GM23248 (cell line): Measurements from ENCODE around the gene CHD3. TPM values are rescaled to one million over a fixed set of nuclear protein-coding genes. Genes with fewer than 3 reads are reported as not detected.

Experiments
- DNase-seq: peaks from one replicate; pipeline ENCODE4 v3.0.0-alpha.2; 2015
- H2AFZ ChIP-seq: fragments of 200-600 bp; sonication (generic); 2 replicates; pipeline ENCODE4 v1.6.1; 2016; ENCODE audit warnings: antibody characterized with exemption
- H3F3A ChIP-seq: fragments of 200-600 bp; sonication (generic); 2 replicates; pipeline ENCODE4 v1.6.1; 2016; ENCODE audit warnings: mild to moderate bottlenecking, antibody characterized with exemption, mixed run types; ENCODE audit not compliant: insufficient read depth
- H3K27ac ChIP-seq: fragments of 200-600 bp; sonication (generic); 2 replicates; pipeline ENCODE4 v1.5.1; 2016; ENCODE audit warnings: mild to moderate bottlenecking
- H3K27me3 ChIP-seq: fragments of 200-600 bp; sonication (generic); replicated peaks from 2 replicates; pipeline ENCODE4 v1.6.1; 2016; ENCODE audit warnings: mild to moderate bottlenecking; ENCODE audit not compliant: insufficient read depth
- H3K36me3 ChIP-seq: fragments of 200-600 bp; sonication (generic); 2 replicates; pipeline ENCODE4 v1.6.1; 2016; ENCODE audit warnings: low read depth, mild to moderate bottlenecking
- H3K4me1 ChIP-seq: fragments of 200-600 bp; sonication (generic); 2 replicates; pipeline ENCODE4 v1.6.1; 2016; ENCODE audit warnings: mild to moderate bottlenecking; ENCODE audit not compliant: insufficient read depth
- H3K4me2 ChIP-seq: fragments of 200-600 bp; sonication (generic); one replicate; pipeline ENCODE4 v1.6.1; 2016; ENCODE audit warnings: mild to moderate bottlenecking; ENCODE audit not compliant: unreplicated experiment
- H3K4me3 ChIP-seq: fragments of 200-600 bp; sonication (generic); 2 replicates; pipeline ENCODE4 v1.5.1; 2016; ENCODE audit warnings: mild to moderate bottlenecking
- H3K79me2 ChIP-seq: fragments of 200-600 bp; sonication (generic); 2 replicates; pipeline ENCODE4 v1.6.1; 2016; ENCODE audit warnings: mild to moderate bottlenecking; ENCODE audit not compliant: insufficient read depth
- H3K9ac ChIP-seq: fragments of 200-600 bp; sonication (generic); 2 replicates; pipeline ENCODE4 v1.6.1; 2016; ENCODE audit warnings: mild to moderate bottlenecking
- H3K9me2 ChIP-seq: fragments of 200-600 bp; sonication (generic); 2 replicates; pipeline ENCODE4 v1.6.1; 2016; ENCODE audit warnings: mixed run types, mild to moderate bottlenecking, moderate library complexity; ENCODE audit not compliant: insufficient read depth
- H3K9me3 ChIP-seq: fragments of 200-600 bp; sonication (generic); one replicate; pipeline ENCODE4 v1.6.1; 2017; ENCODE audit warnings: low read depth
- H4K20me1 ChIP-seq: fragments of 200-600 bp; sonication (generic); 2 replicates; pipeline ENCODE4 v1.6.0; 2016; ENCODE audit not compliant: insufficient read depth
- EZH2 ChIP-seq: fragments of 200-600 bp; sonication (generic); IDR thresholded peaks from 2 replicates; pipeline ENCODE4 v1.6.1; 2018; ENCODE audit warnings: antibody characterized with exemption, mild to moderate bottlenecking; ENCODE audit not compliant: insufficient read depth, poor library complexity, severe bottlenecking
- EZH2phosphoT487 ChIP-seq: fragments of 200-600 bp; sonication (generic); IDR thresholded peaks from 2 replicates; pipeline ENCODE4 v1.6.1; 2018; ENCODE audit warnings: antibody characterized with exemption, moderate library complexity, mild to moderate bottlenecking, low read depth; ENCODE audit not compliant: insufficient read depth
- whole genome bisulfite sequencing, 2 experiments: methylation state at CpG; one replicate each; pipeline ENCODE4 v1.1.6; 2015 to 2017; ENCODE audit warnings: low lambda C conversion rate in 2 of 2, low coverage in 1 of 2; ENCODE audit errors: missing lambda C conversion rate in 2 of 2; 5-methylcytosine and 5-hydroxymethylcytosine counted together
- in situ Hi-C: fragments of 300-500 bp; cut with MboI; formaldehyde crosslinking; loops from 2 replicates; pipeline ENCODE4 v1.15.0; 2020
- polyA plus RNA-seq: library from polyadenylated mRNA; unstranded; fragments of >200 nt; fragmentation: Nextera tagmentation; extraction: Ambion mirVana; gene quantifications from 2 replicates; pipeline ENCODE4 v1.2.1, GENCODE V29; 2016
- total RNA-seq: library from RNA; depleted of rRNA; stranded (reverse); fragments of >200 nt; shearing (Covaris generic); gene quantifications from 2 replicates; pipeline ENCODE4 v1.2.3, GENCODE V29; 2014

CHD3 gene
- total and polyA plus RNA-seq, 2 experiments from 2014 or later, result 16.0 to 73.6 TPM

DNA sequence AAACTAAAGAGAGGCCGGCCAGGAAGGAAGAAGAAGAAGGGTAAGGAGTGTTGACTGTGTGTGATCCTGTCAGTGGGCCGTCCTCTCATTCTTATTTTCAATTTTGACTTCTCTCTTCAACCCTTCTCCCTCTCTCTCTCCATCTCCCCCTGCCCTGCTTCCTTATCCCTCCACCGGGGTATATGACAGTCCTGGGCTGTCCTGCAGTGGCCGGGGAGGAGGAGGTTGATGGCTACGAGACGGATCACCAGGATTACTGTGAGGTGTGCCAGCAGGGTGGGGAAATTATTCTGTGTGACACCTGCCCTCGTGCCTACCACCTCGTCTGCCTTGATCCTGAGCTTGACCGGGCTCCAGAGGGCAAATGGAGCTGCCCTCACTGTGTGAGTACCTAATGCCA lies 5.6 kb downstream of the CHD3 start:
- Histone ChIP-seq H3K4me2 (no peak overlapping the region), H3K79me2 (peaks cover 18% of the 10 kb centered on the region), H3K4me1 (peaks cover 6% of the 10 kb centered on the region), H3K27ac (no peak overlapping the region), H3K4me3 (no peak overlapping the region), H3K9me2 (no peaks in the 10 kb centered on the region), H3K36me3 (peaks cover 15% of the 10 kb centered on the region), H2AFZ (no peak overlapping the region), H3K9me3 (no peaks in the 10 kb centered on the region), H4K20me1 (no peaks in the 10 kb centered on the region), H3K9ac (no peak overlapping the region), H3F3A (0 out of 2 replicates have a peak, but pooled peaks cover 6% of the 10 kb centered on the region), H3K27me3 (no peaks in the 10 kb centered on the region)
- no peak for DNase-seq
- WGBS, 2 experiments, result 93 to 95% methylated on average over 8 to 9 of the region's 9 CpGs
- TF ChIP-seq EZH2 (no peak), EZH2phosphoT487 (no peak)
- in situ Hi-C loops, result no loop called here

DNA sequence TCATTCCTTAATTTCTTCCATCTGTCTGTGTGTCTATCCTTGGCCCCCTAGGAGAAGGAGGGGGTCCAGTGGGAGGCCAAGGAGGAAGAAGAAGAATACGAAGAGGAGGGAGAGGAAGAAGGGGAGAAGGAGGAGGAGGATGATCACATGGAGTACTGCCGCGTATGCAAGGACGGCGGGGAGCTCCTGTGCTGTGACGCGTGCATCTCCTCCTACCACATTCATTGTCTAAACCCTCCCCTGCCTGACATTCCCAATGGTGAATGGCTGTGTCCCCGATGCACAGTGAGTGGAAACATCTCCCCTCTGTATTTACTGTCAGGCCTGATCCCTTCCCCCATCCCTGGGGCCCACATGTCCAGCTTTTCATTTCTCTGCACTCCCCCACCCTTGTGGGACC lies 6.3 kb downstream of the CHD3 start:
- H3K79me2 ChIP-seq, result peaks cover 12% of the 10 kb centered on the region
- H3K36me3 ChIP-seq, result peaks cover 21% of the 10 kb centered on the region
- TF ChIP-seq EZH2phosphoT487, result no peak
- TF ChIP-seq EZH2, result no peak
- H3K9ac ChIP-seq, result no peak overlapping the region
- H4K20me1 ChIP-seq, result no peaks in the 10 kb centered on the region
- no peaks in the 10 kb centered on the region for H3K9me3 ChIP-seq
- no peaks in the 10 kb centered on the region for H3F3A ChIP-seq
- H3K9me2 ChIP-seq, result no peaks in the 10 kb centered on the region
- in situ Hi-C loops, result no loop called here
- no peak overlapping the region for H2AFZ ChIP-seq
- H3K4me1 ChIP-seq, result no peaks in the 10 kb centered on the region; the same call in 1 of the 2 replicates
- H3K4me2 ChIP-seq, result no peak overlapping the region
- no peak overlapping the region for H3K4me3 ChIP-seq
- H3K27me3 ChIP-seq, result no peaks in the 10 kb centered on the region
- H3K27ac ChIP-seq, result no peak overlapping the region
- 88 to 90% methylated on average over 4 to 8 of the region's 8 CpGs for WGBS, 2 experiments
- no peak for DNase-seq

GRCh38 chr17:7897090-7897489 lies 8.5 kb downstream of the CHD3 start:
- H3K27me3 ChIP-seq, result no peaks in the 10 kb centered on the region
- H3K79me2 ChIP-seq, result no peaks in the 10 kb centered on the region
- no peaks in the 10 kb centered on the region for H4K20me1 ChIP-seq
- TF ChIP-seq EZH2phosphoT487 (no peak), EZH2 (no peak)
- DNase-seq, result no peak
- no peak overlapping the region for H2AFZ ChIP-seq
- in situ Hi-C loops, result no loop called here
- H3K4me1 ChIP-seq, result no peaks in the 10 kb centered on the region
- no peaks in the 10 kb centered on the region for H3K9me3 ChIP-seq
- H3K36me3 ChIP-seq, result peaks cover 29% of the 10 kb centered on the region; the same call in 1 of the 2 replicates
- 80 to 85% methylated on average over 13 of the region's 13 CpGs for WGBS, 2 experiments
- no peak overlapping the region for H3K27ac ChIP-seq
- no peaks in the 10 kb centered on the region for H3F3A ChIP-seq
- H3K4me3 ChIP-seq, result no peak overlapping the region
- no peaks in the 10 kb centered on the region for H3K9me2 ChIP-seq
- H3K4me2 ChIP-seq, result no peak overlapping the region
- H3K9ac ChIP-seq, result peak overlapping the region; percentile 18; the same call in 1 of the 2 replicates

DNA sequence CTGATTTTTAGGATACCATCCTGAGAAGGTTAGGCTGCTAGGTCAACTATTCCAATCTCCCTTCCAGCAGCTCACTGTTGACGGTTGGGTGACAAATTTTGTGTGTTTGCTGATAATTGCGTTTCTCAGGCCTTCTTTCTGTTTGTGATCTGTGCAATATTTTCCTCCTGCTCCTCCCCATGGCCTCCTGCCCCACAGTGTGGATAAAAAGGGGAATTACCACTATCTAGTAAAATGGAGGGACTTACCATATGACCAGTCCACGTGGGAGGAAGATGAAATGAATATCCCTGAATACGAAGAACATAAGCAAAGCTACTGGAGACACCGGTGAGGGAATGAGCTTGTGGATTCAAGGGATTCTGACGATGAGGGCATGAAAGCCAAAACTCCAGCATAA lies 9.2 kb downstream of the CHD3 start:
- H3K36me3 ChIP-seq, result peaks cover 27% of the 10 kb centered on the region; the same call in 1 of the 2 replicates

More for the DNA sequence above, 9.2 kb downstream of the CHD3 start:
- peak overlapping the region; percentile 32; the same call in 1 of the 2 replicates for H3K9ac ChIP-seq
- no peak for TF ChIP-seq EZH2phosphoT487
- no peak for TF ChIP-seq EZH2
- no peaks in the 10 kb centered on the region for H3F3A ChIP-seq
- no peak overlapping the region for H3K4me3 ChIP-seq
- 62 to 68% methylated on average over 6 of the region's 6 CpGs for WGBS, 2 experiments
- H3K27me3 ChIP-seq, result no peaks in the 10 kb centered on the region
- no peak overlapping the region for H3K27ac ChIP-seq
- no peak overlapping the region for H3K4me2 ChIP-seq
- no peaks in the 10 kb centered on the region for H3K9me3 ChIP-seq
- DNase-seq, result peak; percentile 69
- in situ Hi-C loops, result no loop called here
- H2AFZ ChIP-seq, result no peak overlapping the region
- H4K20me1 ChIP-seq, result no peaks in the 10 kb centered on the region
- H3K9me2 ChIP-seq, result no peaks in the 10 kb centered on the region
- no peaks in the 10 kb centered on the region for H3K4me1 ChIP-seq
- H3K79me2 ChIP-seq, result no peaks in the 10 kb centered on the region
